ENCODE measurements around the gene FGF11.

- TF ChIP-seq POLR2A (IDR thresholded peaks at IDR 0.05) (no peak), CTCF (IDR thresholded peaks at IDR 0.05) (no peak)
Observed at GRCh38 chr17:7484919-7485377, 45.6 kb downstream of the FGF11 start.

Measured in ovary (tissue), 3 donors.